Hepatocyte (in vitro differentiated cells): ENCODE results near the gene IL1RAPL1. TPM values are rescaled to one million over a fixed set of nuclear protein-coding genes. Genes with fewer than 3 reads are reported as not detected.

Experiments used
- DNase-seq: peaks from one replicate; pipeline ENCODE4 v3.0.0-alpha.2; 2016; ENCODE audit warnings: low spot score
- H2AFZ ChIP-seq: fragments of 200-600 bp; sonication (generic); 2 replicates; pipeline ENCODE4 v1.6.0; 2016; ENCODE audit warnings: antibody characterized with exemption, mild to moderate bottlenecking
- H3K27ac ChIP-seq: fragments of 200-600 bp; sonication (generic); 2 replicates; pipeline ENCODE4 v1.5.1; 2016; ENCODE audit warnings: mild to moderate bottlenecking
- H3K27me3 ChIP-seq: fragments of 200-600 bp; sonication (generic); 2 replicates; pipeline ENCODE4 v1.6.1; 2016
- H3K36me3 ChIP-seq: fragments of 200-600 bp; sonication (generic); replicated peaks from 2 replicates; pipeline ENCODE4 v1.5.1; 2016; ENCODE audit warnings: low read depth; ENCODE audit not compliant: insufficient read depth
- H3K4me1 ChIP-seq: fragments of 200-600 bp; sonication (generic); 2 replicates; pipeline ENCODE4 v1.5.1; 2016; ENCODE audit warnings: mild to moderate bottlenecking, moderate library complexity; ENCODE audit not compliant: insufficient read depth
- H3K4me2 ChIP-seq: fragments of 200-600 bp; sonication (generic); 2 replicates; pipeline ENCODE4 v1.6.0; 2016
- H3K4me3 ChIP-seq: fragments of 200-600 bp; sonication (generic); 2 replicates; pipeline ENCODE4 v1.5.1; 2016; ENCODE audit warnings: mild to moderate bottlenecking
- H3K79me2 ChIP-seq: fragments of 200-600 bp; sonication (generic); 2 replicates; pipeline ENCODE4 v1.6.0; 2017; ENCODE audit warnings: mild to moderate bottlenecking
- H3K9me2 ChIP-seq: fragments of 200-600 bp; sonication (generic); replicated peaks from 2 replicates; pipeline ENCODE4 v1.6.0; 2017; ENCODE audit warnings: mild to moderate bottlenecking; ENCODE audit not compliant: insufficient read depth
- H3K9me3 ChIP-seq: fragments of 200-600 bp; sonication (generic); 2 replicates; pipeline ENCODE4 v1.5.1; 2016; ENCODE audit warnings: low read depth, mild to moderate bottlenecking
- H4K20me1 ChIP-seq: fragments of 200-600 bp; sonication (generic); 2 replicates; pipeline ENCODE4 v1.6.0; 2016; ENCODE audit warnings: mild to moderate bottlenecking; ENCODE audit not compliant: insufficient read depth, poor library complexity, severe bottlenecking
- CTCF ChIP-seq: fragments of 200-600 bp; sonication (generic); IDR thresholded peaks from 2 replicates; pipeline ENCODE4 v1.5.1; 2016; ENCODE audit warnings: antibody characterized with exemption, mild to moderate bottlenecking; ENCODE audit not compliant: poor library complexity
- EZH2 ChIP-seq: fragments of 200-600 bp; sonication (generic); IDR thresholded peaks from 2 replicates; pipeline ENCODE4 v1.6.1; 2016; ENCODE audit warnings: antibody characterized with exemption, mild to moderate bottlenecking, borderline replicate concordance
- EZH2phosphoT487 ChIP-seq: fragments of 200-600 bp; sonication (generic); IDR thresholded peaks from one replicate; pipeline ENCODE4 v1.6.1; 2018; ENCODE audit warnings: antibody characterized with exemption, mild to moderate bottlenecking, low read depth, moderate library complexity; ENCODE audit not compliant: unreplicated experiment, severe bottlenecking
- WGBS: methylation state at CpG from one replicate; pipeline ENCODE4 v1.1.6; 2016; ENCODE audit warnings: low lambda C conversion rate; ENCODE audit errors: missing lambda C conversion rate; 5-methylcytosine and 5-hydroxymethylcytosine counted together
- polyA plus RNA-seq: library from polyadenylated mRNA; unstranded; fragments of >200 nt; fragmentation: Nextera tagmentation; extraction: Ambion mirVana; gene quantifications from 2 replicates; pipeline ENCODE4 v1.2.1, GENCODE V29; 2016
- total RNA-seq: library from RNA; depleted of rRNA; stranded (reverse); fragments of >200 nt; gene quantifications from 2 replicates; pipeline ENCODE4 v1.2.3, GENCODE V29; 2014

IL1RAPL1 gene
- total and polyA plus RNA-seq, 2 experiments from 2014 or later, result 0.89 to 2.7 TPM

GRCh38 chrX:29453333-29453732, 866.1 kb downstream of the IL1RAPL1 start:
- Histone ChIP-seq H3K4me2 (no peak overlapping the region), H3K27me3 (no peaks in the 10 kb centered on the region), H3K79me2 (no peaks in the 10 kb centered on the region), H3K9me2 (no peaks in the 10 kb centered on the region), H2AFZ (no peak overlapping the region), H3K9me3 (no peaks in the 10 kb centered on the region), H3K36me3 (no peaks in the 10 kb centered on the region), H4K20me1 (no peaks in the 10 kb centered on the region), H3K27ac (no peak overlapping the region), H3K4me1 (no peaks in the 10 kb centered on the region), H3K4me3 (no peak overlapping the region)
- TF ChIP-seq EZH2phosphoT487, result no peak
- TF ChIP-seq CTCF, result no peak
- no peak for TF ChIP-seq EZH2
- DNase-seq, result no peak
- 75% methylated on average over 5 of the region's 5 CpGs for WGBS

- no peaks in the 10 kb centered on the region for H3K9me3 ChIP-seq
- no peaks in the 10 kb centered on the region for H3K36me3 ChIP-seq
- no peak for DNase-seq
- no peak overlapping the region for H2AFZ ChIP-seq
- no peak overlapping the region for H3K4me3 ChIP-seq
- 69% methylated on average over 3 of the region's 3 CpGs for WGBS
- H3K4me1 ChIP-seq, result no peaks in the 10 kb centered on the region
- no peak overlapping the region for H3K4me2 ChIP-seq
- H4K20me1 ChIP-seq, result no peaks in the 10 kb centered on the region
- no peak overlapping the region for H3K27ac ChIP-seq
- no peaks in the 10 kb centered on the region for H3K79me2 ChIP-seq
- no peaks in the 10 kb centered on the region for H3K27me3 ChIP-seq
- no peak for TF ChIP-seq EZH2phosphoT487
- no peak for TF ChIP-seq CTCF
- TF ChIP-seq EZH2, result no peak
- no peaks in the 10 kb centered on the region for H3K9me2 ChIP-seq
These were observed 868.5 kb downstream of the IL1RAPL1 start for GRCh38 chrX:29455702-29456101.

- no peak overlapping the region for H3K27ac ChIP-seq
- no peak overlapping the region for H2AFZ ChIP-seq
- no peaks in the 10 kb centered on the region for H3K36me3 ChIP-seq
- 87% methylated on average over 2 of the region's 2 CpGs for WGBS
- H3K9me3 ChIP-seq, result no peaks in the 10 kb centered on the region
- TF ChIP-seq CTCF (no peak), EZH2phosphoT487 (no peak), EZH2 (no peak)
- H3K79me2 ChIP-seq, result no peaks in the 10 kb centered on the region
- H3K4me1 ChIP-seq, result no peaks in the 10 kb centered on the region
- H4K20me1 ChIP-seq, result no peaks in the 10 kb centered on the region
- no peak overlapping the region for H3K4me2 ChIP-seq
- H3K27me3 ChIP-seq, result no peaks in the 10 kb centered on the region
- H3K9me2 ChIP-seq, result no peaks in the 10 kb centered on the region
- no peak overlapping the region for H3K4me3 ChIP-seq
- DNase-seq, result no peak
These were observed 873.8 kb downstream of the IL1RAPL1 start for GRCh38 chrX:29461039-29461438.

- no peak overlapping the region for H3K4me2 ChIP-seq
- no peaks in the 10 kb centered on the region for H4K20me1 ChIP-seq
- no peak for DNase-seq
- no peaks in the 10 kb centered on the region for H3K4me1 ChIP-seq
- no peak overlapping the region for H2AFZ ChIP-seq
- no peaks in the 10 kb centered on the region for H3K9me3 ChIP-seq
- no peaks in the 10 kb centered on the region for H3K36me3 ChIP-seq
- whole genome bisulfite sequencing, result 57% methylated on average over 2 of the region's 2 CpGs
- no peaks in the 10 kb centered on the region for H3K27me3 ChIP-seq
- H3K79me2 ChIP-seq, result no peaks in the 10 kb centered on the region
- H3K9me2 ChIP-seq, result no peaks in the 10 kb centered on the region
- no peak overlapping the region for H3K27ac ChIP-seq
- no peak for TF ChIP-seq EZH2phosphoT487
- TF ChIP-seq EZH2, result no peak
- TF ChIP-seq CTCF, result no peak
- H3K4me3 ChIP-seq, result no peak overlapping the region
These were observed 879.2 kb downstream of the IL1RAPL1 start for GRCh38 chrX:29466456-29466855.
